DOHH2 (cell line): ENCODE results near the gene MAB21L1.

Experiments used
- CTCF ChIP-seq: fragments of 200-600 bp; sonication (generic); IDR thresholded peaks from one replicate; pipeline ENCODE4 v1.5.1; 2014; ENCODE audit warnings: antibody characterized with exemption, mild to moderate bottlenecking, low read depth, low read length; ENCODE audit not compliant: poor library complexity, severe bottlenecking
- EZH2phosphoT487 ChIP-seq: fragments of 200-600 bp; sonication (generic); IDR thresholded peaks from 2 replicates; pipeline ENCODE4 v1.6.1; 2017; ENCODE audit warnings: borderline replicate concordance, mild to moderate bottlenecking, antibody characterized with exemption, low read length, moderate library complexity, mixed read lengths

GRCh38 chr13:35514061-35514477 lies 37.6 kb upstream of the MAB21L1 start:
- TF ChIP-seq CTCF: no peak
- no peak for TF ChIP-seq EZH2phosphoT487
